Activated naive CD4-positive, alpha-beta T cell treated with anti-CD3 and anti-CD28 coated beads for 36 hours (primary cell): ENCODE measurements around the gene PPIA. TPM values are rescaled to one million over a fixed set of nuclear protein-coding genes. Genes with fewer than 3 reads are reported as not detected.
A peak's percentile ranks its signal among the peaks of the same experiment; 100 is the strongest.
"Not testable (repeated sequence)": the region's sequence is repeated elsewhere in the genome, so short reads cannot be mapped to it uniquely, and the experiment has no call there.

Source experiments
- CTCF ChIA-PET: fragments of 350-600 bp; sonication (Branson Sonifier 250); formaldehyde crosslinking; loops from one replicate; lab custom pipeline; 2021; ENCODE audit warnings: antibody characterized with exemption; lab: Charles Lee
- DNase-seq: peaks from one replicate; pipeline ENCODE4 v3.0.0-alpha.2; 2020
- H3K27ac Mint-ChIP-seq: one replicate; pipeline ENCODE4 v1.8.0; 2021; ENCODE audit warnings: mild to moderate bottlenecking, mixed read lengths
- H3K27me3 Mint-ChIP-seq: one replicate; pipeline ENCODE4 v1.8.0; 2021; ENCODE audit warnings: low read depth, mixed read lengths
- H3K36me3 Mint-ChIP-seq: one replicate; pipeline ENCODE4 v1.8.0; 2021; ENCODE audit warnings: low read depth, mixed read lengths
- H3K4me1 Mint-ChIP-seq: one replicate; pipeline ENCODE4 v1.8.0; 2021; ENCODE audit warnings: low read depth, mixed read lengths
- H3K4me3 Mint-ChIP-seq: one replicate; pipeline ENCODE4 v1.8.0; 2021; ENCODE audit warnings: mild to moderate bottlenecking, moderate library complexity, mixed read lengths
- H3K9me3 Mint-ChIP-seq: one replicate; pipeline ENCODE4 v1.8.0; 2021; ENCODE audit warnings: mixed read lengths
- intact Hi-C: fragments of 100-400 bp; cut with micrococcal nuclease; formaldehyde crosslinking; loops from one replicate; pipeline ENCODE4 v1.15.1; 2023
- total RNA-seq, 2 experiments: library from RNA; stranded (reverse); gene quantifications; one replicate each; pipeline ENCODE4 v1.2.3, GENCODE V29; 2021

Gene PPIA
- total RNA-seq, 2 experiments from 2014 or later, result 3,406 to 3,423 TPM

GRCh38 chr7:44797329-44798258 is 1.1 kb downstream of the PPIA start:
- H3K36me3 Mint-ChIP-seq, result peaks cover 47% of the 10 kb centered on the region
- CTCF ChIA-PET, result interaction anchor here (0.6 to 2.1 kb wide), 9 partner anchors 25 to 229 kb away, joined by 3 to 9 read pairs (median 3); no protein-coding TSS in a partner anchor
- no peaks in the 10 kb centered on the region for H3K9me3 Mint-ChIP-seq
- peak; percentile 89 for DNase-seq
- intact Hi-C loops, result loop anchor here (2.0 kb wide), 4 partner anchors 117 to 307 kb away; partner anchors contain the start of gene NUDCD3
- no peaks in the 10 kb centered on the region for H3K27me3 Mint-ChIP-seq
- H3K4me3 Mint-ChIP-seq, result peak overlapping the region; percentile 98
- peak overlapping the region; percentile 98 for H3K27ac Mint-ChIP-seq
- H3K4me1 Mint-ChIP-seq, result peaks cover 30% of the 10 kb centered on the region

GRCh38 chr7:44798649-44799305 is 2.3 kb downstream of the PPIA start:
- Mint-ChIP-seq H3K9me3 (no peaks in the 10 kb centered on the region), H3K4me3 (peak overlapping the region; percentile 98), H3K4me1 (peaks cover 30% of the 10 kb centered on the region), H3K27ac (peak overlapping the region; percentile 98), H3K27me3 (no peaks in the 10 kb centered on the region), H3K36me3 (peaks cover 51% of the 10 kb centered on the region)
- intact Hi-C loops, result no loop called here
- no peak for DNase-seq
- CTCF ChIA-PET, result interaction anchor here (0.6 to 2.1 kb wide), 10 partner anchors 24 to 321 kb away, joined by 3 to 9 read pairs (median 4); no protein-coding TSS in a partner anchor

DNA sequence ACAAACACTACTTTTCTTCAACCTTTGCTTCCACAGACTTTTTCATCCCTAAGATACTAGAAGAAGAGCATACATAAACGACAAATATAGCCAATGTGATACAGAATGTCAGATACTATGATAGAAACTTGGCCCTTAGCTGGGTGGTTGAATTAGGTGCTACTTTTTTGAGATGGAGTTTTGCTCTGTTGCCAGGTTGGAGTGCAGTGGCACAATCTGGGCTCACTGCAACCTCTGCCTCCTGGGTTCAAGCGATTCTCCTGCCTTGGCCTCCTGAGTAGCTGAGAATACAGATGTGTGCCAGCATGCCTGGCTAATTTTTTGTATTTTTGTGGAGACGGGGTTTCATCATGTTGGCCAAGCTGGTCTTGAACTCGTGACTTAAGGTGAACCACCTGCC is 3.5 kb downstream of the PPIA start:
- H3K27ac Mint-ChIP-seq, result peak overlapping the region; percentile 32
- H3K27me3 Mint-ChIP-seq, result no peaks in the 10 kb centered on the region
- intact Hi-C loops, result no loop called here
- peak overlapping the region; percentile 0 for H3K4me3 Mint-ChIP-seq
- H3K4me1 Mint-ChIP-seq, result peaks cover 30% of the 10 kb centered on the region
- no peak for DNase-seq
- H3K36me3 Mint-ChIP-seq, result peaks cover 54% of the 10 kb centered on the region
- CTCF ChIA-PET, result interaction anchor here (0.6 kb wide), 1 partner anchor 100 kb away, joined by 3 read pairs; no protein-coding TSS in a partner anchor
- no peaks in the 10 kb centered on the region for H3K9me3 Mint-ChIP-seq

DNA sequence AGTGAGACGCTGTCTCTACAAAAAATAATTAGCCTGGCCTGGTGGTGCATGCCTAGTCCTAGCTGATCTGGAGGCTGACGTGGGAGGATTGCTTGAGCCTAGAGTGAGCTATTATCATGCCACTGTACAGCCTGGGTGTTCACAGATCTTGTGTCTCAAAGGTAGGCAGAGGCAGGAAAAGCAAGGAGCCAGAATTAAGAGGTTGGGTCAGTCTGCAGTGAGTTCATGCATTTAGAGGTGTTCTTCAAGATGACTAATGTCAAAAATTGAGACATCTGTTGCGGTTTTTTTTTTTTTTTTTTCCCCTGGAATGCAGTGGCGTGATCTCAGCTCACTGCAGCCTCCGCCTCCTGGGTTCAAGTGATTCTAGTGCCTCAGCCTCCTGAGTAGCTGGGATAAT is 5.4 kb downstream of the PPIA start:
- no peaks in the 10 kb centered on the region for H3K9me3 Mint-ChIP-seq
- CTCF ChIA-PET, result no interaction called here

DNA sequence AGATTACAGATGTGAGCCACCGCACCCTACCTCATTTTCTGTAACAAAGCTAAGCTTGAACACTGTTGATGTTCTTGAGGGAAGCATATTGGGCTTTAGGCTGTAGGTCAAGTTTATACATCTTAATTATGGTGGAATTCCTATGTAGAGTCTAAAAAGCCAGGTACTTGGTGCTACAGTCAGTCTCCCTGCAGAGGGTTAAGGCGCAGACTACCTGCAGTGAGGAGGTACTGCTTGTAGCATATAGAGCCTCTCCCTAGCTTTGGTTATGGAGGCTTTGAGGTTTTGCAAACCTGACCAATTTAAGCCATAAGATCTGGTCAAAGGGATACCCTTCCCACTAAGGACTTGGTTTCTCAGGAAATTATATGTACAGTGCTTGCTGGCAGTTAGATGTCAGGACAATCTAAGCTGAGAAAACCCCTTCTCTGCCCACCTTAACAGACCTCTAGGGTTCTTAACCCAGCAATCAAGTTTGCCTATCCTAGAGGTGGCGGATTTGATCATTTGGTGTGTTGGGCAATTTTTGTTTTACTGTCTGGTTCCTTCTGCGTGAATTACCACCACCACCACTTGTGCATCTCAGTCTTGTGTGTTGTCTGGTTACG is 6.0 kb downstream of the PPIA start:
- Mint-ChIP-seq H3K4me1 (peaks cover 30% of the 10 kb centered on the region), H3K4me3 (no peak overlapping the region), H3K9me3 (no peaks in the 10 kb centered on the region), H3K36me3 (peaks cover 52% of the 10 kb centered on the region), H3K27ac (no peak overlapping the region), H3K27me3 (no peaks in the 10 kb centered on the region)
- intact Hi-C loops, result no loop called here
- CTCF ChIA-PET, result interaction anchor here (0.6 kb wide), 1 partner anchor 658 kb away, joined by 3 read pairs; no protein-coding TSS in a partner anchor
- no peak for DNase-seq

More for the DNA sequence above, 5.4 kb downstream of the PPIA start:
- Mint-ChIP-seq H3K36me3 (peaks cover 55% of the 10 kb centered on the region), H3K27me3 (no peaks in the 10 kb centered on the region), H3K4me1 (peaks cover 30% of the 10 kb centered on the region), H3K27ac (peak overlapping the region; percentile 22), H3K4me3 (no peak overlapping the region)
- intact Hi-C loops, result no loop called here
- DNase-seq, result no peak

GRCh38 chr7:44803828-44804519 is 7.5 kb downstream of the PPIA start:
- DNase-seq, H3K9me3 Mint-ChIP-seq, H3K4me3 Mint-ChIP-seq, H3K27ac Mint-ChIP-seq, H3K27me3 Mint-ChIP-seq, intact Hi-C loops: not testable (repeated sequence)
- Mint-ChIP-seq H3K36me3 (peaks cover 38% of the 10 kb centered on the region), H3K4me1 (peaks cover 21% of the 10 kb centered on the region)
- CTCF ChIA-PET, result interaction anchor here (0.6 to 1.2 kb wide), 3 partner anchors 331 to 819 kb away, joined by 3 to 5 read pairs (median 4); no protein-coding TSS in a partner anchor

- Mint-ChIP-seq H3K4me1 (peaks cover 9% of the 10 kb centered on the region), H3K36me3 (peaks cover 22% of the 10 kb centered on the region), H3K9me3 (no peaks in the 10 kb centered on the region), H3K27ac (no peak overlapping the region), H3K27me3 (no peaks in the 10 kb centered on the region), H3K4me3 (no peak overlapping the region)
- intact Hi-C loops, result no loop called here
- CTCF ChIA-PET, result no interaction called here
- no peak for DNase-seq
These were observed 9.5 kb downstream of the PPIA start for GRCh38 chr7:44805950-44806349.

GRCh38 chr7:44808914-44809393 is 12.5 kb downstream of the PPIA start:
- no peaks in the 10 kb centered on the region for H3K4me1 Mint-ChIP-seq

DNA sequence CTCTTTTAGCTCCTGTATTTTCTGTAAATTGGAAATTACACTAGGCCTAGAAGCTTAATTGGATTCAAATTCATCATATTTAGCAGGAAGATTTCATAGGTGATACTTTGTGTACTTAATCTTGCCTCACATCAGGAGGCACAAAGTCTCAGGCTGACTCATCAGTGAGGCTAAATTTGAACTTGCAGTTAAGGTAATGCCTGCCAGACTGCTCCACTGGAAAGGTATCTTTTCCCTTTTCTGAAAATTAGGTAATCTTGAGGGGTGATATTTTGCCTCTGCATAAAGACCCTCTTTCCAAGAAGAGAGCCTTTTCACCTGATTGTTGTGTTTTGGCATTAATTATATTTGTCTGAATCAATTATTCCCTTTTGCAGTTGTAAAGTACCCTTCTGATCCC is 14.6 kb downstream of the PPIA start:
- intact Hi-C loops, result no loop called here
- H3K27me3 Mint-ChIP-seq, result no peaks in the 10 kb centered on the region
- H3K9me3 Mint-ChIP-seq, result no peaks in the 10 kb centered on the region
- H3K27ac Mint-ChIP-seq, result no peak overlapping the region
- CTCF ChIA-PET, result interaction anchor here (1.0 to 1.6 kb wide), 5 partner anchors 20 to 571 kb away, joined by 3 to 6 read pairs (median 3); no protein-coding TSS in a partner anchor
- no peaks in the 10 kb centered on the region for H3K36me3 Mint-ChIP-seq
- no peak for DNase-seq
- no peak overlapping the region for H3K4me3 Mint-ChIP-seq
- H3K4me1 Mint-ChIP-seq, result no peaks in the 10 kb centered on the region

More at GRCh38 chr7:44808914-44809393, 12.5 kb downstream of the PPIA start:
- Mint-ChIP-seq H3K27me3 (no peaks in the 10 kb centered on the region), H3K4me3 (no peak overlapping the region), H3K27ac (no peak overlapping the region), H3K36me3 (peaks cover 4% of the 10 kb centered on the region), H3K9me3 (no peaks in the 10 kb centered on the region)
- intact Hi-C loops, result no loop called here
- CTCF ChIA-PET, result interaction anchor here (0.6 kb wide), 1 partner anchor 106 kb away, joined by 3 read pairs; no protein-coding TSS in a partner anchor
- DNase-seq, result no peak

DNA sequence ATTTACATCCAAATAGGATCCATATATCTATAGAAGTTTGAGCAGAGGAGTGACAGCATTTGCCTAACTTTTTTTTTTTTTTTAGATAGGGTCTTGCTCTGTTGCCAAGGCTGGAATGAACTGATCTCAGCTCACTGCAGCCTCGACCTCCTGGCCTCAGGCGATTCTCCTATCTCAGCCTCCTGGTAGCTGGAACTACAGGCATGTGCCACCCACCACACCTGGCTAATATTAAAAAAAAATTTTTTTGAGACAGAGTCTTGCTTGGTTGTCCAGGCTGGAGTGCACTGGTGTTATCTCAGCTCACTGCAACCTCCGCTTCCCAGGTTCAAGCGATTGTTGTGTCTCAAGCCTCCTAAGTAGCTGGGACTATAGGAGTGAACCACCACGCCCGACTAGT is 15.1 kb downstream of the PPIA start:
- H3K27ac Mint-ChIP-seq, result no peak overlapping the region
- no peaks in the 10 kb centered on the region for H3K36me3 Mint-ChIP-seq
- no peaks in the 10 kb centered on the region for H3K27me3 Mint-ChIP-seq
- no peak for DNase-seq
- intact Hi-C loops, result no loop called here
- no peaks in the 10 kb centered on the region for H3K4me1 Mint-ChIP-seq
- H3K4me3 Mint-ChIP-seq, result no peak overlapping the region
- CTCF ChIA-PET, result no interaction called here
- no peaks in the 10 kb centered on the region for H3K9me3 Mint-ChIP-seq

DNA sequence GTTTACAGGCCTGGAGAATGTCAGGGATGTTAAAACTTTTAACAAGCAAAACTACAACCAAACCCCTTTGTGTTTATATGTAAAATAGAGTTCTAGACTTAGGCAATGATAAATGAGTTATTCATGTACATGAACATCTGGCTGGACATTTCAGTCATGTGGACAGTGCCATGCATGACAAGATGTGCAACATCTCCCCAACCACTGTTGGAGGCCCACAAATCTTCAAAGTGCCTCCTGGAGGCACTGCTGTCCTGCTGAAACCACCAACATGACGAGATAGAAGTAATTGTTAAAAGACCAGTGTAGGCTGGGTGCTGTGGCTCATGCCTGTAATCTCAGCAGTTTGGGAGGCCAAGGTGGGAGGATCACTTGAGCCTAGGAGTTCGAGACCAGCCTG is 18.4 kb downstream of the PPIA start:
- no peak overlapping the region for H3K4me3 Mint-ChIP-seq
- no peaks in the 10 kb centered on the region for H3K4me1 Mint-ChIP-seq
- no peak for DNase-seq
- no peaks in the 10 kb centered on the region for H3K36me3 Mint-ChIP-seq
- no peaks in the 10 kb centered on the region for H3K9me3 Mint-ChIP-seq
- H3K27ac Mint-ChIP-seq, result no peak overlapping the region
- CTCF ChIA-PET, result no interaction called here
- intact Hi-C loops, result no loop called here
- H3K27me3 Mint-ChIP-seq, result no peaks in the 10 kb centered on the region
